ENCODE data around the gene RAB13.

GRCh38 chr1:153937331-153937730, 48.8 kb downstream of the RAB13 start:
- TF ChIP-seq REST (IDR thresholded peaks at IDR 0.05; ENCODE audit: insufficient read depth in 1 of 2, low read depth in 2 of 2, low read length in 1 of 2) (no peak), CTCF (IDR thresholded peaks at IDR 0.05) (no peak)
